ENCODE measurements around the gene ISY1.
"Not testable (repeated sequence)": the region's sequence is repeated elsewhere in the genome, so short reads cannot be mapped to it uniquely, and the experiment has no call there.

Gene ISY1

DNA sequence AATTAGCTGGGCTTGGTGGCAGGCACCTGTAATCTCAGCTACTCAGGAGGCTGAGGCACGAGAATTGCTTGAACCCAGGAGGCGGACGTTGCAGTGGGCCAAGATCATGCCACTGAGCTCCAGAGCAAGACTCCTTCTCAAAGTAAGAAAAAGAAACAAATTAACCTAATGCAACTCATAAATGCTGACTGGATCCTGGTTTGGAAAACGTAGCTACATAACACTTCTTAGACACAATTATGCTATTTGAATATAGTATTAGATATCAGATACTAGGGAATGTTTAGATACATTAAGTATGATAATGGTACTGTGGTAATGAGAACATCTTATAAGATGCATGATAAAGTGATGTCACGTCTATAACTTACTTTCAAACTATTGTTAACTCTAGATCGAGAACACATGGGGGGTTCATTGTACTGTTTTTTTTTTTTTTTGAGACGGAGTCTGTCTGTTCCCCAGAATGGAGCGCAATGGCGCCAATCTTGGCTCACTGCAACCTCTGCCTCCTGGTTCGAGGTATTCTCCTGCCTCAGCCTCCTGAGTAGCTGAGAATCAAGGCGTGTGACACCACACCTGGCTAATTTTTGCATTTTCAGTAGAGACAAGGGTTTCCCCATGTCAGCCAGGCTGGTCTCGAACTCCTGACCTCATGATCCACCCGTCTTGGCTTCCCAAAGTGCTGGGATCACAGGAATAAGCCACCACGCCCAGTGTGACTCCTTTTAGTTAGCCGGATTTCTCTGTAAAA is 5.9 kb upstream of the ISY1 start:
- no peak for DNase-seq

DNA sequence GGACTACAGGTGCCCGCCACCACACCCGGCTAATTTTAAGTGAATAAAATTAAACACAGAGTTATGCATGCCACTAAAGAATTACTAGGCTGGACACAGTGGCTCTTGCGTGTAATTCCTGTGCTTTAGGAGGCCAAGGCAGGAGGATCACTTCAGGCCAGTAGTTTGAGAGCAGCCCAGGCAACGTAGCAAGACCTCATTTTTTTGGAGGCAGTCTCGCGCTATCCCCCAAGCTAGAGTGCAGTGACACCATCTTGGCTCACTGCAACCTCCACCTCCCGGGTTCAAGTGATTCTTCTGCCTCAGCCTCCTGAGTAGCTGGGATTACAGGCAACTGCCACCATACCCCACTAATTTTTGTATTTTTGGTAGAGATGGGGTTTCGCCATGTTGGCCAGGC is 4.7 kb upstream of the ISY1 start:
- DNase-seq: not testable (repeated sequence)

DNA sequence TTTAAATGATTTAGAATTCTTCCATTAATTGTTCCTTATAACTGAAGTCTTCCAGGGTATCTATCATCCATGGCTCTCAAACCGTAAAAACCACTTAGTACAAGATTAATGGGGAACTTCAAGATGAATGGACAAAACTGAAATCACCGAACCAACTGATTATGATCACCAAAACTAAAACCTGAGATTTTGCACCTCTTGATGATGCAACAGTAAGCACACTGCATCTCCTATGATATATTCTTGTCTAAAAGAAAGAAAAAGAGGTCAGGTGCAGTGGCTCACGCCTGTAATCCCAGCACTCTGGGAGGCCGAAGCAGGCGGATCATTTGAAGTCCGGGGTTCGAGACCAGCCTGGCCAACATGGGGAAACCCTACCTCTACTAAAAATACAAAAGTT is 3.6 kb upstream of the ISY1 start:
- no peak for DNase-seq

DNA sequence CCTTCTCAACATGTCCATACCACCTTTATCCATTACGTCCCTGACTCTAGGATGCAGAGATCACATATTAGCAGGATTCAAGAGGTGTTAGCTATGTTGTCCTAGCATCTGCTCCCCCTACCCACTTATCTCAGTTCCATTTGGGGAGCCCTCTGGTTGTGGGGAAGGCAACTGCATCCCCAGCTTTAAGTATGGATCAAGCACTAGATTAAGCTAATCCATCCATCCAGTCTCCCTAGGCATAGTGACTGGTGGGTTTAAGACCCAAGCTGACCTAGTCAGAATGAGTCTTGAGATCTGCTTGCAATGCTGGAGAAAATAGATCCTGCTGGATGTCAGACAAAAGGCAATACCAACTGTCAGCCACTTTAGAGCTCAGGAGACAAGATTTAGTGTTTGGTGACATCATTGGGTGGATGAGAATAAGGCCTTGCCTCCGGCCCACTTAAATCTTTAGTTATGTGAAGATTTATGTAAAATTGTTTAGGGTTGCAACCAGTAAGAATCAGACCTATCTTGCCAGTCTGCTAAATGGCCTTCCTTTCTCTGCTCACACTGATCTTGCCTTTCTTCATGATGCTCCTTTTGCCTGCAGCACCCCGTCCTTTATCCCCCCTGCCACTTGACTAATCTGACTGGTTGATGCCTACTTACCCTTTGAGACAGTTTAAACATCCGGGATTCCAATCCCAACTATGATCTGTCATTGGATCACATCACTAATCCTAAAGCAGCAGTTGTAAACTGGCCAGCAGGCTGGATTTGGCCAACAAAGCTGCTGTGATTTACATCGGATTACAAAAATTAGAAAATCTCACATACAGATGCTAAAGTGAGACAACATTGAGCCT is 2.1 kb upstream of the ISY1 start:
- DNase-seq: no peak

DNA sequence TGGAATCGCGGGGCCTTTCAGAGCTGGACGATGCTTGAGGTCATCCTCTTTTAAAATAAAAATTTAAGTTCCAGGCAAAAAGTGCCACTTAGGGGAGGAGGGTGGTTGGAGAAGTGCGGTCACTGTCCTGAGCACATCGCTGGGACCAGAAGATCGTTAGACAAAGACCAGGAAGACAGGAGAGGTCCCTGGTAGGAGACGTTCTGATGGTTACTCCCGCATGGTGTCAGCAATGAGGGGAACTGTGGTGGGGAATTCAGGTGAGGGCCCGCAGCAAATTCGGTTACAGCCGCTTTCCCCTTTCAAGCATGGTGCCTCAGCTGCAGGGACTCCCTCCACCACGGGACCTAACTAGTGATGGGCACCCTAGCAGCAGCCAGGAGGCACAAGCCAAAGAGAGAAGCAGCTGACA is 1.0 kb upstream of the ISY1 start:
- no peak for DNase-seq

DNA sequence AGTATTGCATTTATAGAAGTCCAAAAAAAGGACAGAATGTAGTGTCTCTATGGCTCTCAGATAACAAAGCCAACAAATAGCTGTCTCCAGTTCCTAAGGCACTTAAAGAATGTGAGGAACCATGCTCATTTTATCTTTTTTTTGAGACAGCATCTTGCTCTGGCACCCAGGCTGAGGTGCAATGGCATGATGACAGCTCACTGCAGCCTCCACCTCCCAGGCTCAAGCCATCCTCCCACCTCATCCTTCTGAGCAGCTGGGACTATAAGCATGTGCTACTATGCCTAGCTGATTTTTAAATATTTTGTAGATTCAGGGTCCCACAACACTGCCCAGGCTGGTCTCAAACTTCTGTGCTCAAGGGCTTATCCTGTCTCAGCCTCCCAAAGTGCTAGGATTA is 16.1 kb downstream of the ISY1 start:
- DNase-seq: no peak

DNA sequence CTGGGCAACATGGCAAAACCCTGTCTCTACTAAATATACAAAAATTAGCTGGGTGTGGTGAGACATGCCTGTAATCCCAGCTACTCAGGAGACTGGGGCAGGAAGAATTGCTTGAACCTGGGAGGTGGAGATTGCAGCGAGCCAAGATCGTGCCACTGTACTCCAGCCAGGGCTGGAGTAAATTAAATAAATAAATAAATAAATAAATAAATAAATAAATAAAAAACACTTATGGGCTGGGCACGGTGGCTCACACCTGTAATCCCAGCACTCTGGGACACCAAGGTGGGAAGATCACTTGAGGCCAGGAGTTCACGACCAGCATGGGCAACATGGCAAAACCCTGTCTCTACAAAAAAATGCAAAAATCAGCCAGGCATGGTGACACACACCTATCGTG is 19.9 kb downstream of the ISY1 start:
- DNase-seq: not testable (repeated sequence)

DNA sequence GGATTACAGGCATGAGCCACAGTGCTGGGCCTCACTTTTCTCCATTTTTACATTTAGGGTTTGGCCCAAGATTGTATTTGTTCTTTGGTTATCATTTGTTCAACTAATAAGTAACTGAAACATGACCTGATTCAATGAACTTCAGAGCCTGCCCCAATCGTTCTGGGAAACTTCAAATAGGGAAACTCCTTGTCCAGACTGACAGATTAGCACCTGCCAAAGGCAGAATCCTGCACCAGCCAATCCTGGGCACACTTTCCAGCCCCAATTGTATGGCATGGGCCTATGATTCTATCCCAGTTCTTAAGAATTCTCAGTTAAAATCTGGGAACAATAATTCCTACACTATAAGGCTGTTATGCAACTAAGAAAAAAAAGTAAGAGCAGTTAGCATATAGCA is 21.0 kb downstream of the ISY1 start:
- no peak for DNase-seq

DNA sequence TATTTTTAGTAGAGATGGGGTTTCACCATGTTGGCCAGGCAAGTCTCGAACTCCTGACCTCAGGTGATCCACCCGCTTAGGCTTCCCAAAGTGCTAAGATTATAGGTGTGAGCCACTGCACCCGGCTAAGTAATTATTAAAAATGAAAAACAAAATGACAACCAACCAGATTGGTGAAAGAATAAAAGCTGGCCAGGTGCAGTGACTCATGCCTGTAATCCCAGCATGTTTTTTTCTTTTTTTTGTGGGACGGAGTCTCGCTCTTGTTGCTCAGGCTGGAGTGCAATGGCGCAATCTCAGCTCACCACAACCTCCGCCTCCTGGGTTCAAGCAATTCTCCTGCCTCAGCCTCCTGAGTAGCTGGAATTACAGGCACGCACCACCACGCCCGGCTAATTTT is 24.6 kb downstream of the ISY1 start:
- DNase-seq: not testable (repeated sequence)

DNA sequence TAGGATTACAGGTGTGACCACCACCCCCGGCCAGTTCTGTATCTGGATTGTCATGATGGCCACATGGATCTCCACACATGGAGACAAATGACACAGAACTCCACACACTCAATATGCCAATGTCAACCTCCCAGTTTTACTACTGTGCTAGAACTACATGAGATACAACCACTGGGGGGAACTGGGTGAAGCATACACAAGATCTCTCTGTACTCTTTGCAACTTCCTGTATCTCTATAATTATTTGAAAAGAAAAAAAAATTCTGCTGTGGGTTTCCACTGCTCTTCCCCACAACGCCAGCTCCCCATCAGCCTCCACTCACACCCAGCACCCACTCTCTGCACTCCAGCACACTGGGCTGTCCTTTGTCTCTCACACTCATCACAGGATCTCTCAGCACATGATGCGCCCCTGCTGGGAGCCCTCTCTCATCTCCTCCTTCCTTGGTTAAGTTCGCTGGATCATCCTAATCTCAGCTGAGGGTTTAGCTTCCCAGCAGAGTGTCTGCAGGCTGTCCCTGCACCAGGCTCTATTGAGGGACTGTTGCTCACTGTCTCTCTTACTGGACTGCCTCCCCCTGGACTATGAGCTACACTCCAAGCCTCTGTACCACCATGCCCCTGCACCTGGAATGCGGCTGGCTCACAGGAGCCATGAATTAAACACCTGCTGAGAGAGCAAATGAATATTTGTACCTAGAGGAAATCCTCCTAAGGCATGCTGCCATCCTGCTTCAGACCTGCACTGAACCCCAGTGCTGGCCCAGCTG is 28.6 kb downstream of the ISY1 start:
- no peak for DNase-seq

DNA sequence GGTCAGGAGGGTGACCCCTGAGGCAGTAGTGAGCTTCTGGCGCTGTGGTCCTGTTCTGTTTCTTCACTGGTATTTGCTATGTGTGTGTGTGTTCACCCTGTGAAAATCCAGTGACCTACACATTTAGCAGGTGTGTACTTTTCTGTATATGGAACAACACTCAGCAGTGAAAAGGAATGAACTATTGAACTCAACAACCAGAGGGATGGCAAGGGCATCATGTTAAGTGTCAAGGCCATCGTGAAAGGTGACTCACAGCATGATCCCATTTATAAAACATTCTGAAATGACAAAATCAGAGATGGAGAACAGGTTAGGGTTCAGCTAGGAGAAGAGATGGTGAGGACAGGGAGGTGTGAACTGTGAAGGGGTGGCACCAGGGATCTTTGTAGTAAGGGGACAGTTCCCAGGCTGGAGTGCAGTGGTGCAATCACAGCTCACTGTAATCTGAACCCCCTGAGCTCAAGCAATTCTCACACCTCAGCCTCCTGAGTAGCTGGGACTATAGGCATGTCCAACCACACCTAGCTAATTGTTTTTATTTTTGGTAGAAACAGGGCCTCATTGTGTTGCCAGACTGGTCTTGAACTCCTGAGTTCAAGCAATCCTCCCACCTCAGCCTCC is 29.3 kb downstream of the ISY1 start:
- no peak for DNase-seq

DNA sequence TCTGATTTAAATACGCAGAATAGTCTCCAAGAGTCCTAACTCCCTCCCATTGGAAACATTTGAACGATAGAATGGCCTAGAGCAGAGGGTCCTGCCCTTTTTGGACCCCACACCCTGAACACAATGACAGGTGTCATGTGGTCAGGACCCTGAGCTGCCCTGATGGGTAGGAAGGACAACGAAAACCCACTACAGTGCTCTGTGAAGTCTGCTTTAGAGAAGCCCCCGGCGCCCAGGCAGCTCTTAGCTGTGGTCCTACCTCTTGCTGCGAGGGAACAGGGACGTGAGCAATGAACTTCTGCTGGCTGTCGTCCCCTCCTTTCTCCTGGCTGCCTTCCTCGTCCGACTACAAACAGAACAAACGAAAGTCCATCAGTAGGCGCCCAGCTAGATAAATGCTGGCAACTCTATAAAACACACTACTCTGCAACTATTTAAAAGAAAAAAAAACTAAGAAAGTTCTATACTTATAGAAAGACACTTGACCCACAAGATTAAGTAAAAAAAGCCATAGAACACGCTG is 30.5 kb downstream of the ISY1 start:
- DNase-seq: no peak

DNA sequence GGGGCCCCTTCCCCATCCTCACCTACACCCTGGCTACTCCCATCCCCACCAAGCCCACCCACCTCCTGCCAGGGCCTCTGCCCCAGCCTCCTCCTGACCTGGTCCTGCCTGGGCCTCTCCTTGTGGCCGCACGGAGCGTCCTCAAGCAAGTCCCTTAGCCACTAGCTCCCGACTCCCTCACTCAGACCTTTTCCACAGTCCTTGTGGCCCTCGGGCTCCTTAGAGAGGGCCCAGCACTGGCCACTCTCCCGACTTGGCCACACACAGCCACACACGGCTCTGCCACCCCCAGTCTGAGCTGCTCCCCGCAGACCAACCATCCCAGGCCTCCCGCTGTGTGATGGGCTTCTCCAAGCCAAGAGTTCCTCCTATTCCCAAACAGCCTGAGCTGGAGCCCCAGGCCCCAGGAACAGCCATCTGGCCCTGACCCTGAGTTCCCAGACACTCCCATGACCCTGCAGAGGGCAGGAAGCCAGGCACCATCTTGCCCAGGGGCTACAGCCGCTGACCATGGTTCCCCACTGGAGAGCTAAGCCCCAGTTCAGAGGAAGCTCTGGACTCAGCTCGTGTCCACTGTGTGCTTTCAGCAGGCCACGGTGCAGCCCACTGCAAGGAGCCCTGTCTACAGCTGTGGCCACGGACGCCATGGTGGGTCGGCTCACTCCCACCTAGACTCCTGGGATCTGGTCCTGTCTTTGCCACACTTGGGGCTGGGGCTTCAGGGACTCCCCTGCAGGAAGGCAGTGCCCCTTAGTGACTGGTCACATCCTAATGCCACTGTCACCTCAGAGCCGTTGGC is 32.3 kb downstream of the ISY1 start:
- DNase-seq: no peak

DNA sequence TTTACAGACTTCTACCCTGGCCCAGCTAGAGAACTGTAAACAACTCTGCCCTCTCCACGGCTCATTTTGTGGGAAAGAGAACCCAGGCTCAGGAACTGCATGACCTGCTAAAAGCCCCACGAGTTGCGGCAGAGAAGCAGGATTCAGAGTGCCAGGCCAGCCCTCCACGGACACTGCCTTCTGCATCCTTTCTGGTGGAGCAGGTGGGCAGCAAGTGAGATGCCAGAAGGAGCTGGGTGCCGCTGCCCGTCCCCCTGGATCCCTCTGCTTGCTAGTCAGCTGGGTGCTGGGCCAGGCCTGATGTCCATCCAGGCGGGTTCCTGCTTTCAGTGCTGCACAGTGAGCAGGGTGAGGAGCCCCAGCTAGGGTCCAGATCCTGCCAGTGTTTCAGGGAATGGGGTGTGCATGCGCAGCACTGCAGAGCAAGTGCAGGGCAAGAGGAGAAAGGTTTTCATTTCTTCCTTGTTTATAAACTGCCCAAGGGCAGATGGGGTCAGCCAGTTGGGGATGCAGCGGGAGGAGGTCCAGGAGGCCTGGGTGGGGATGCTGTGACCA is 34.1 kb downstream of the ISY1 start:
- no peak for DNase-seq

DNA sequence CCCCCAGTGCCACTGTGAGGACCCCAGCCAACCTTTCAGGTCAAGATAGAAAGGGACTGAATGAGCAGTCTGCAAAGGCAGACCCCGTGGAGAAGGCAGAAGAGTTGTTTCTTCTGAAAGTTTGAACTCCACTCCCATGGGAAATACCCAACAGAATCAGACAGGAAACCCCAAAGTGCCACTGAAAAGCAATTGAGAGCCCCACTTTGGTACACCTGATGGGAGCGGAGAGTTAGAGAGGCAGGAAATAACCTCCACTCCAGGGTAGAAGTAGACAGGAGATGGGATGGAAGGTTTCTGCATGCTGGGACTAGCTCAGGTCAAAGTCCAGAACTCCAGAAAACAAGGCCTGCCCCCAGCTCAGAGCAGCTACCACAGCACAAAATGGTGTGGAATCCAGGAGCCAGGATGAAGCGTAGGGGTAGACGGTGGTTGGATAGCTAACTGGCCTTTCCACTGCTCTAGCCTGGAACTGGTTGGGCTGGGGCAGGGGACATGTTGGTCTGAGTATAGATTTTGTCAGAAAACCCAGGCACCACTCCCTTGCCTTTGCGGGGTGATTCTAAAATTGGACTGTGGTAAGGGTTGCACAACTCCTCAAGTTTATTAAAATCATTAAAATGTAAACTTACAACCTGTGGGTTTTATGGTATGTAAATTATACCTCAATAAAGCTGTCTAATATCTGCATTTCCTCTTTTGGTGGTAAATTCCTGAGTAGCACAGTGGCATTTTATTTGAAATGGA is 37.4 kb downstream of the ISY1 start:
- no peak for DNase-seq

DNA sequence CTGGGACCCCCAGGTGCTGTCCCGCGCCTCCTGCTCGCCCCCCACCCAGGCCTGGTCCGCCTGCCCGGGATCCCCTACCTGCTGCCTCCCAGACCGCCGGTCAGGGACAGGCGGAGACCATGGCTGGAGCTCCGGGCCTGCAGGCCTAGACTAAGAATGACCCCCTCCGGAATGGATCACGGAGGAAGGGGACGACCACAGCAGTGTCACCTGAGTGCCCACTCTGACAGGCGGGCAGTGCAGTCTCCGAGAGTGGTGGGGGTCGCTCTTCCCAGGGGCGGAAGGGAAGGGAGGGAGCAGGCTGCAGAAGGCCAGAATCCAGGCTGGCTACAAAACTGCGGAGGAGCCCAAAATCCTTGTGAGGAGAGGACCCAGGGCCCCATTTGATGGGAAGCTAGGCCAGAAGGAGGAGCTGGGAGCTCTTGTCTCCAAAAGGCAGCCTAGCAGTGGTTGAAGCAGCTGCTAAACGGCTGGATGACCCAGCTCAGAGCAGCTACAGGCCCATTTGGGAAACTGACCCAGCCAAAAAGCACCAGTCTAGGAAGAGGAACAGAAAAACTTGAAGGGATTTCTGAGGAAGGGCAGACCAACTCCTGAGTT is 38.4 kb downstream of the ISY1 start:
- DNase-seq: no peak

DNA sequence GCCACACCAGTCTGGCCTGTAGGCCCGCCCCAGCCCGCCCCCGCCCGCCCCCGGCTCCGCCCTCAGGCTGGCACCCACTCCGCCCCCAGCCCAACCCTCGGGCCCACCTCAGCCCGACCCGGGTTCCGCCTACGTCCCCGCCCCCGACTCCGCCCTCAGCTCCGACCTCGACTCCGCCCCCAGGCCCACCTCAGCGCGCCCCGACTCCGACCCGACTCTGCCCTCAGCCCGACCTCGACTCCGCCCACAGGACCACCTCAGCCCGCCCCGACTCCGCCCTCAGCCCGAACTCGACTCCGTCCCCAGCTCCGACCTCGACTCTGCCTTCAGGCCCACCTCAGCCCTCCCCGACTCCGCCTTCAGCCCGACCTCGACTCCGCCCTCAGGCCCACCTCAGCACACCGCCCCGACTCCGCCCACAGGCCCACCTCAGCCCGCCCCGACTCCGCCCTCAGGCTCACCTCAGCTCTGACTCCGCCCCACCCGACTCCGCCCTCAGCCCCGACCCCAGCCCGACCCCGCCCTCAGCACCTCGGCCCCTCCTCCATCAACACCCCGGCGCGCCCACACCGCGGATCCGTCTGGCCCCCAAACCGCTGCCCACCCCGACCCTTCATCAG is 39.0 kb downstream of the ISY1 start, which contains the start of gene RAB43:
TSS of gene RAB43 (minus strand) at position 13 of the 620 bp plus-strand sequence. CDS start 315 bp downstream, outside the sequence.
- peak; percentile 86 for DNase-seq

DNA sequence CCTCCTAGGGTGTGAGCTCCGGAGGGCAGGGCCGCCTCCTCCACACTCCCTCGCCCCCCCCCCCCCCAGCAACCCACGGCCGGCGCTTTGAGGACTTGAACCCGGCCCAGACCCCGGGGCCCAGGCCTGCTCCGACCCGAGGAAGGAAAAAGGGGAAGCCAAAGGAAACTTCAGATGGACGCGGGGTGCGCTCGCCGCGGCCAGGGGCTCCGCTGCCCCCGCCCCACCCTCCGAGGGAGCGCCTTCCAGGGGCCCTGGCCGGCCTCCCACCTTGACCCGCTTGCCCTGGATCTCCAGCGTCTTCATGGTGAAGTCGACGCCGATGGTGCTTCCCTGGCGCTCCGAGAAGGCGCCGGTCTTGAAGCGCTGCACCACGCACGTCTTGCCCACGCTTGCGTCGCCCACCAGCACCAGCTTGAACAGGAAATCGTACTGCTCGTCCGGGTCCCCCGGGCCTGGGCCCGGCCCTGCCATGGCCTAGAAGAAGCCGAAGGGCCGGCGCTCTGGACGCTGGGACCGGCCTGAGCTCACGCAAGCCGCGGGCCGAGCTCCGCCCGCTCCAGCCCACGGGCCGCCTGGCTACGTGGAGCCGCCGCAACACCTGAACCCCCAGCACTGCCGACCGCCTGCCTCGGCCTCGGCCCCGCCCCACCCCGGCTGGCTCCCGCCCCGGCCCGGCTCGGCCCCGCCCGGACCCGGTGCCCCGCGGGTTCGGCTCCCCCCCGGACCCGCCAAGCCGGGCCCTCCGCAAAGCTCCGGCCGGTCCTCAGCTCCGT is 39.7 kb downstream of the ISY1 start:
- DNase-seq: peak; percentile 44

All from activated T-cell treated with anti-CD3 and anti-CD28 coated beads for 4 hours (primary cell).